ENCODE results near the gene TCEANC2. TPM values are rescaled to one million over a fixed set of nuclear protein-coding genes. Genes with fewer than 3 reads are reported as not detected.
"Not testable (repeated sequence)": the region's sequence is repeated elsewhere in the genome, so short reads cannot be mapped to it uniquely, and the experiment has no call there.

The TCEANC2 gene
- polyA plus RNA-seq, 4 donors: 8.2 to 9.6 (median 8.6) TPM

DNA sequence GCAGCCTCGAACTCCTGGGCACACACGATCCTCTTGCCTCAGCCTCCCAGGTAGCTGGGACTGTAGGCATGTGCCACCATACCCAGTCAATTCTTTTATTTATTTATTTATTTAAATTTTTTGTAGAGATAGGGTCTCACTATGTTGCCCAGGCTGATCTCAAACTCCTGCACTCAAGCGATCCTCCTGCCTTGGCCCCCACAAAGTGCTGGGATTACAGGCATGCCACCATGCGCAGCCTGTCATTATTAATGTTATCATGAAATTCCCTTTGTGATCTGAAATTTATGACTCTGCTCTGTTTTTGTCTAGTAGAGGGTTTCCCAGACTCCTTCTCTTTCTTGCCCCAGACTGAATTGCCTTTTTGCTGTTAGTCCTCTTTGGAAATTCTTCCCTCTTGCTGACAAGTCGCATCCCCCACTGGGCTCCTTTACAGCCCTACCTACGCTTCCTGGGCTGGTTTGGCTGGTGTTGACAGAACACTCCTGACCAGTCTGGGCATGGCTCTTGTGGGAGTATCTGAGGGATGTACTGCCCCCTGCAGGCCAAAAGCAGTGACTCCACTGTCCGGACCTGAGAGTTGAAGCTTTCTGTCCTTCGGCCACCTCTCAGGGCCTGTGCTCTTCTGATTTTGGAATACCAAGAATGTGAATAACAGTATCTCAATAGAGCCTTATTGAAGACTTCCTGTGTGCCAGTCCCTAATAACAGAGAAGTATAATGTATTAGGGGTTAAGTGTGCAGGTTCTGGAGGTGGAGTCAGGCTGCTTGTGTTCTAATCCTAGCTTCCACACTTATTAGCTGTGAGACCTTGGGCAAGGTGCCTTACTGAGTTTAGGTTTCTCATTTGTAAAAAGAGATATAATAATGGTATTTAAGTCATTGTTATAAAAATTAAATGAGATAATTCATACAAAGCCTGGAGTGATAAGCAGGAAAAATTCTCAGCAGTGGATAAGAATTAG, 28.2 kb downstream of the TCEANC2 start:
- no peak for DNase-seq (ENCODE audit: low read depth in 4 of 4, low spot score in 2 of 4)

DNA sequence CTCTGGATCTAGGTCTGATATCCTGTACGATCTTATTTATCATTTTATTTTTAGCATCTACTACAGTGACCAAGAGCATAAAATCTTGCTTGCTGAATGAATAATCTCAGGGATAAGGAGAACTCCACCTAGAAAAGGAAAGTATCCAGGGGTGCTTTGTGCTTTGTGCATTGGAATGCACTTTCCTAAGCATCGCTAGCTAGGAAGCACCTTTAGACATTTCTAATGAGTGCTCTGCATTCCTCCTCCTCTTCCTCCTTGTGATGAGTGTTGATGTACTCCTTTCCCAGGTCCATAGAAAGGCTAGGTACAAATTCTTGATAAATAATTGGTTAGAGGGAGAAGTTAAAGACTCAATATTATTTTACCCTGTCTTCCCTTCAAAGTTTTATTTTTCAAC, 31.4 kb downstream of the TCEANC2 start:
- DNase-seq (ENCODE audit: low read depth in 4 of 4, low spot score in 2 of 4): no peak

DNA sequence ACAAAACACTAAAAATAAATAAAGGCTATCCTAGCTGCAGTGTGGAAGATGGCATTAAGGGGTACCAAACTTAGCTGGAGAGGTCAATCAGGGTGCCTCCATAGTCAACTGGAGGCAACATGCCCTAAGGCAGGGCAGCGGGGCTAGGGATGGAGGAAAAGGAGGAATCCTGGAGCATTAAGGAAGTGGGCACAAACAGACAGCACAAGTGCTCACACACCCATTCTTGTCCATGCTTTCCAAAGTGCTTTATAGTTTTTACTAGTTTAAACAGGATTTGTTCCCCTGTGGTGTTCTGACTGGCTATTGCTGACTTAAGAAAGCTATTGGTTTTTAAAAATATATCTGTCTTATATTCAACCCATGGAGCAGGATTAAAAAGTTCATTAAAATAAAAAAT, 33.3 kb downstream of the TCEANC2 start:
- no peak for DNase-seq (ENCODE audit: low read depth in 4 of 4, low spot score in 2 of 4)

DNA sequence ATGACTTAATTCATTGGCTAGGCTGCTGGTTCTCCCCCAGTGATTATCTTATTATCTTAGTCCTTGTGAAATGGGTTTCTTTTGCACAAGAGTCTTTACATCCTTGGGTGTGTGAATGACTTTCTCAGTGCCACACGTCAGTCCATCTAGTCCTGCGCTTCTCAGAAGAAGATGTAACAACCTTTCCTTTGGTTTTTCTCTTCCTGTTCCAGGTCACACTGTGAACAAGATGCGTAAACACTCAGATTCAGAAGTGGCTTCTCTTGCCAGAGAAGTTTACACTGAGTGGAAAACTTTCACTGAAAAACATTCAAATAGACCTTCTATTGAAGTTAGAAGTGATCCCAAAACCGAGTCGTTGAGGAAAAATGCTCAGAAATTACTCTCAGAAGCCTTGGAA, 35.0 kb downstream of the TCEANC2 start:
- no peak for DNase-seq (ENCODE audit: low read depth in 4 of 4, low spot score in 2 of 4)

DNA sequence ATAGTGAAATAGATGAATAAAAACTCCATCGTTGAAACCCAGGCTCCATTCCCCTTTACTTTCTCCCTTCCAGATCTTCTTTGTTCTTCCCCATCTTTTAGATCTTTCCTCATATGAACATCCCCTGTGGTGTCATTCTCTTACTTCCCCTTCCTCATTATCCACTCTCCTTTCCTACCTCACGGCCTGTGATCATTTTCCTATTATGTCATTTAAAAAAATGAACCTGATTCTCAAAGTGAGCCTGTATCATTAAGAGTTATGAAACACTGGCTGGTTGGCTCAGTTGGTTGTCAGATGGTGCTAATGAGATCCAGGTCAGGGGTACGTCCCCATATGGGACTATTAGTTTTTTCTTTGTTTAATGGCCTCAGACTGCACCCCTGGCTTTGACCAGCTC, 38.3 kb downstream of the TCEANC2 start:
- DNase-seq (ENCODE audit: low read depth in 4 of 4, low spot score in 2 of 4): no peak

DNA sequence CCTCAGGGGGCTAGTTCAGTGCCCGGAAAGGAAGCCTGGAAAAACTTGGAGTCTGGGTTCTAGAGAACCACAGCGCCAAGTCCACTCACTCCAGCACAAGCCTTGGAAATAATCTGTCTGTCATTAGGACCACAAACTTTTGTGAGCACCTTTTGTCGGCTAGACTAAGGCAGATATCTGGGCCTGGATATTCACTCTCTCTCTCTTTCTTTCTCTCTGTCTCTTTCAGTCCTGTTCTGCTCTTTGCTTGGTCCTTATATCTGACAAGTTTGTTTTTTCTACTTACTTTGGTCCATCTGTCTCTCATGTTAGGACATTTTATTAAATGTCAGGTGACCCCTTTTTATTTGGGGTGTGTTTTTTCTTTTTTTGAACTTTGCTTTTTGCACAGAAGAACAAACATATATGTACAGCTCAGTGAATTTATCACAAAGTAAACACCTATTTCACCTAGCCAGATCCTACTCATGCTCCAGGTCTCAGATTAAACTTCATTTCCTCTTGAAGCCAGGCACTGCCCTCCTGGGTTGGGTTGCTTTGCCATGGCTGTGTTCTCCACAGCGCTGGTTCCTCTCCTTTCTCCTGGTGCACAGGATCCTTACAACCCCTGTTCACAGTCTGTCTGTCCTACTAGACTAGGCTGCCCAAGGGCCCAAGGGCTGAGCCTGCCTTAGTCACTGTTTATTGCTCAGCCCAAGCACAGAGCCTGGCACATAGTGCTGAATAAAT, 40.8 kb downstream of the TCEANC2 start:
- no peak for DNase-seq (ENCODE audit: low read depth in 4 of 4, low spot score in 2 of 4)

DNA sequence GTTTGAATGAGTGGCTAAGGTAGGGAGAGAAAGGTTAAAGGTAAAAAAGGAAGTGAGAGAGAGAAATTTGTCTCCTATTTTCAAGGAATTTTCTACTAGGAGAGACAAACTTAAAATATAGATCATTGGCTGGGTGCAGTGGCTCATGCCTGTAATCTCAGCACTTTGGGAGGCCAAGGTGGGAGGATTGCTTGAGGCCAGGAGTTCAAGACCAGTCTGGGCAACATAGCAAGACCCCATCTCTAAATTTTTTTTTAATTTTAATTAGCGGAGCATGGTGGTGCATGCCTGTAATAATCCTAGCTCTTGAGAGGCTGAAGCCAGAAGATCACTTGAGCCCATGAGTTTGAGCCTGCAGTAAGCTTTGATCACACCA, 41.3 kb downstream of the TCEANC2 start:
- not testable (repeated sequence) for DNase-seq (ENCODE audit: low read depth in 4 of 4, low spot score in 2 of 4)

DNA sequence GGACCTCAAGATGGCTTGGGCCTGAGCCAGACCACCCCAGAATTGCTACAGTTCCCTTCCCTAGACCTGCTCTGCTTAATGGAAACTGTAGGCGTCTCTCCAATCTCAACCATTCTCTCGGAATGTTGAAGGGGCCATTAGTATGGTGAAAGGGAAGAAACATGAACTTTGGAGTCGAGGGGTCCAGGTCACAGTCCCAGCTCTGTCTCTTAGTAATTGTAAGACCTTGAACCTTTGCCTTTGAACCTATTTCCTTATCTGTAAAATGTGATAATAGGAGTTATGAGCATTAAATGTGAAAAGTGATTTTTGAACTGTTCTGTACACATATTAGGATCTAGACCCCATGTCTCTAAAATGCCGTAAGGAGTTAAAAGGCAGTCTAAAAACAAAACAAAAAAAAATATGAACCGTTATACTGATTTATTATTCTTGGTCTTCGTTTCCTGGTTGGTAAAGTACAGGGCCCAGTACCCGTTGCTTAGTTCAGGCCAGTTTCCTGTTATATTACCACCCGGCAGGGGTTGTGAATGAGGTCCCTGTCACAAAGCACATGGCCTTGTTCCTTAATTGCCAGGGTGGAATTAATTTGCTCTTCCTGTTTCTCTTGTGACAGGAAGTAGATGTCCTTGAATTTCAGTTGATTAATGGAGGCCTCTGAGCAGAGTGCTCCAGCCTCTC, 42.3 kb downstream of the TCEANC2 start:
- DNase-seq (ENCODE audit: low read depth in 4 of 4, low spot score in 2 of 4): peak in 1 of 4 donors; percentile 49

DNA sequence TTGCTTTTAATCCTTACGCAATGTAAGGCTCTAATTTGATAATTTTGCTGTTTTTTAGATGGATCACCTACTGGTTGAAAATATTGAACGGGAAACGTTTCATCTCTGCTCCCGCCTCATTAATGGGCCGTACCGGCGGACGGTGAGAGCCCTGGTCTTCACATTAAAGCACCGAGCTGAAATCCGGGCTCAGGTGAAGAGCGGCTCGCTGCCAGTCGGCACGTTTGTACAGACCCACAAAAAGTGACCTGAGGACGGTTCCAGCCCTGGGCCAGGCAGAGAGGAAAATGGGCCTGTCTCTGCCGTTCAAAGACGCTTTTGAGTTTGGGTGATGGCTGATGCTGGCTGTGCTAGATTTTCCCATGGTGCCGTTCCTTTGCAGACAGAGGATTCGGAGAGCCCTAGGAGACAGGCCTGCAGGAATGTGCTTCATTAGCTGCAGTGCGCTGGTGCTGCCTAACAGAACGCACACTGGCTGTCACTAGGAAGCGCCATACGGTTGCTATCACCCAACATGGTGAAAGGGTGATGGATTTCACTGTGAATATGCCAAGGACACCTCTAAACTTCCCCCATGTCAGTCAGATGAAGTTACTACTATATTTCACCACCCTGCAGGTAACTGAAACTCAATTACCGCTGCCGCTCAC, 42.9 kb downstream of the TCEANC2 start:
- DNase-seq (ENCODE audit: low read depth in 4 of 4, low spot score in 2 of 4): peak in 1 of 4 donors; percentile 8

DNA sequence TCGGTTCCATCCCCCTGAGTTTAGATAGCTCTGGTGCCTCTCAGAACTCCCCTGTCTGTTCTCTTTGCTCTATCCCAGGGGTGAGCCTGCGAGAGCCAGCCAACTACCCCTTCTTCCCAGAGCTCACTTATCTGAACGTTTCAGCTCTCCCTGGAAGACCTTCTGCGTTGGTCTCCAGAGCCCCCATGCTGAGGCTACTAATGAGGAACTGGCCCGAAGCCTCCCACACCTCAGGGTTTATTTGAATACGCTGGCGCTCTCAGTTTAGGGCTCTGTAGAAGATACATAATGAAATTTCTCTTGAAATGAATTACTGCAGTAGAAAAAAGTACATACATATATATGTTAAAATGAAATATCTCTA, 43.5 kb downstream of the TCEANC2 start:
- no peak for DNase-seq (ENCODE audit: low read depth in 4 of 4, low spot score in 2 of 4)

DNA sequence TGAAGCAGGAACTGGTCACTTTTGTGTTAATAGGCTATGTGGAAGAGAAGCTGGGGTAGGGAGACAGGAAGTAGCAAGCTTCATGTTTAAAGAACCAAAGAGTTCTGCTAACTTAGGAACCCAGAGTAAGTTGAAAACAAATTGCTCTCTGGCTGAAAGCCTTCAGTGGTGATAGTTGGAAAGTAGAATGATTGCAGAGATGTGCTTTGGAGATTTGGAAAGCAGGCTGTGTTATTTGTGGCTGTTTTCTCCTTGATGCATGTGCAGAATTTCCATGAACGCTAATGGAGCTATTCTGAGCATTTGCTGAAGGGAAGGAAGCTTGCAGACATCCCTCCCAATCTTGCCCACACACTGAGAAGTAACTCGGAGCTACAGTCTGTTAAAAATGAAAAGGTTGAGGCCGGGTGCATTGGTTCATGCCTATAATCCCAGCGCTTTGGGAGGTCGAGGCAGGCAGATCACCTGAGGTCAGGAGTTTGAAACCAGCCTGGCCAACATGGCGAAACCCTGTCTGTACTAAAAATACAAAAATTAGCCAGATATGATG, 45.7 kb downstream of the TCEANC2 start:
- no peak for DNase-seq (ENCODE audit: low read depth in 4 of 4, low spot score in 2 of 4)

DNA sequence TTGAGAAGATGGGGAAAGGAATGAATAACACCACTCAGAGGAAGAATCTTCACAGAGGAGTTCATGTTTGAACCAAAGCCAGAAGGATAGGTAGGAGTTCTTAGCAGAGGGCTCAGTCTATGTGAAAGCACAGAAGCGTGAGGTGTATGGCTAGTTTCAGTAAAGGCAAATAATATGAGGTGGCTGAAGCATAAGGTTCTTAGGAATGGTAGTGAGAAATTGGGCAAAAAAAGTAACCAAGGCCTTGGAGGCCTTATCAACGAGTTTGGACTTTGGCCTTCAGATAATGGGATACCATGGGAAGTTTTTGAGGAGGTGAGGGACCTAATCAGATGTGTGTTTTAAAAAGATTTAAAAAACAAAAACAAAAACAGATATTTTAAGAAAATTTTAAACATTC, 47.1 kb downstream of the TCEANC2 start:
- no peak for DNase-seq (ENCODE audit: low read depth in 4 of 4, low spot score in 2 of 4)

DNA sequence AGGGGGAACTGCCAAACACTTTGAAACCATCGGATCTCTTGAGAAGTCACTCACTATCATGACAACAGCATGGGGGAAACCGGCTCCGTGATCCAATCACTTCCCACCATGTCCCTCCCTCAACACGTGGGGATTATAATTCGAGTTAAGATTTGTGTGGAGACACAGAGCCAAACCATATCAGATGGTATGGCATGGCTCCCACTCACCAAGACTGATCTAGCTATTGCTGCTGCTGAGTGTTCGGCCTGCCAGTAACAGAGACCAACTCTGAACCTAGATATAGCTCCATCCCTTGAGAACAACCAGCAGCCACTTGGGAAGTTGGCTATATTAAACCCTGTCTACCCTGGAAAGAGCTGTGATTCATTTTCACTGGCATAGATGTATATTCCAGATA, 50.0 kb downstream of the TCEANC2 start:
- no peak for DNase-seq (ENCODE audit: low read depth in 4 of 4, low spot score in 2 of 4)

DNA sequence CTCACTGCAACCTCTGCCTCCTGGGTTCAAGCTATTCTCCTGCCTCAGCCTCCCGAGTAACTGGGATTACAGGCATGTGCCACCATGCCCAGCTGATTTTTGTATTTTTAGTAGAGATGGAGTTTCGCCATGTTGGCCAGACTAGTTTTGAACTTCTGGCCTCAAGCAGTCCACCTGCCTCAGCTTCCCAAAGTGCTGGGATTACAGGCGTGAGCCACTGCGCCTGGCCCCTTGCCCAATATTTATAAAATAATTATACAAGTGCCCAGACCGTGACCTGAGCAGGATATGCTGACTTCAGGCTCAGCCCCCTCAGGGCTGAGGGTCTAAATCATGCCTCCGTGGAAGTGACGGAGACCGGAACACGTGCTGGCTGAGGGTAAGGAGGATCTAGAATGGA, 51.2 kb downstream of the TCEANC2 start:
- DNase-seq (ENCODE audit: low read depth in 4 of 4, low spot score in 2 of 4): not testable (repeated sequence)

DNA sequence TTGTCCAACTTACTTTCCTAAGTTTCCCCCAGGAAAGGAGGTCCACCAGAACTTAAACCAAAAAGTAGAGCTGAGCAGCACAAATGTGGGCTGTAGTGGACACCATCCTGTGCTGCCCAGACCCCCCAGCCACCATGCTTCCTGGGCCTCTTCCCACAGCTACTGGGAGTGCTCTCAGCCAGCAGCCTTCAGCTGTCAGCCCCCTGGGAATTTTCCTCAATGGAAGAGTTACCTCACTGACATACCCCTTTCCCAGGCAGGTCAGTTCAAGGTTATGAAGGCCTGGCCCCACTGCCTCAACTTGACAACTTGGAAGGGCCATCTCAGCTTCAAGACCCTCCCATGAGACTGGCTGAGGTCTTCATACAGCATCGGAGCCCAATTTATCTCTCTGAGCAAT, 51.7 kb downstream of the TCEANC2 start:
- DNase-seq (ENCODE audit: low read depth in 4 of 4, low spot score in 2 of 4): no peak

DNA sequence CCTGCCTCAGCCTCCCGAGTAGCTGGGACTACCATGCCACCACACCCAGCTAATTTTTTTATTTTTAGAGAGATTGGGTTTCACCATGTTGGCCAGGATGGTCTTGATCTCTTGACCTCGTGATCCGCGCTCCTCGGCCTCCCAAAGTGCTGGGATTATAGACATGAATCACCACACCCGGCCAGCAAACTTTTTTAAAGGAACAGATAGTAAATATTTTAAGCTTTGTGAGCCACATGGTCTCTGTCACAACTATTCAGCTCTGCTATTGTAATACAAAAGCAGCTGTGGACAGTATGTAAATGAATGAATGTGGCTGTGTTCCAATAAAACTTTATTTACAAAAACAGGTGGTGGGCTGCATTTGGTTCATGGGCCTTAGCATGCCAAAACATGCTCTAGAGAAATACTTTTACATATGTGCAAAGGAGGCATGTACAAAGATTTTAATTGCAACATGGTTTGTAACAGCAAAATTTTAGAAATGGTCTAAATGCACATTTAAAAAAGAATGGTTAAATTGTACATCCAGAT, 52.4 kb downstream of the TCEANC2 start:
- DNase-seq (ENCODE audit: low read depth in 4 of 4, low spot score in 2 of 4): no peak

DNA sequence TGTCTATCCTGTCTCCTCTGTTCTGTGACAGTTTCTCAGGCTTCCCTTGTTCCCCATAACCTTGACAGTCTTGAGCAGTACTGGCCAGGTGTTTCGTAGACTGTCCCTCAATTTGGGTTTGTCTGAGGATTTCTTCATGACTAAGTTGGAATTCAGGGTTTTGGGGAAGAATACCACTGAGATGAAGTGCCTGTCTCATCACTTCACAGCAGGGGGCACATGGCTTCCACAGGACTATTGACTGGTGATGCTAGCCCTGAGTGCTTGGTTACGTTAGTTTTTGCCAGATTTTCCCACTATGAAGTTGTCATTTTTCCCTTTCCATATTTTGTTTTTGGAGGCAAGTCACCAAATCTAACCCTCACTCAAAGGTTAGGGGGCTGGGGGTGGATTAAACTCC, 53.7 kb downstream of the TCEANC2 start:
- DNase-seq (ENCODE audit: low read depth in 4 of 4, low spot score in 2 of 4): no peak

DNA sequence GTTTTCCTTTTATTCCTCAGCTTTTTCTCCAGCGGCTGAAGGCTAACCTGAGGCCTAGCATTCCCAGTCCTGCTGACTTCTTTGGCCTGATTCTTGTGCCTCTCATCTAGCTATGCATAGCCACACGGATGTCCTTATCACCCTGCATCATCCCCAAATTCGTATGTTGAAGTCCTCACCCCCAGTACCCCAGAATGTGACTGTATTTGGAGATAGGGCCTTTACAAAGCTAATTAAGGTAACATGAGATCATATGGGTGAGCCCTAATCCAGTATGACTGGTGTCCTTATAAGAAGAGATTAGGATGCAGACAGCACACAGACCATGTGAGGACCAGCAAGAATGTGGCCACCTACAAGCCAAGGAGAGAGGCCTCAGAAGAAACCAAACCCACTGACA, 54.7 kb downstream of the TCEANC2 start:
- DNase-seq (ENCODE audit: low read depth in 4 of 4, low spot score in 2 of 4): no peak

DNA sequence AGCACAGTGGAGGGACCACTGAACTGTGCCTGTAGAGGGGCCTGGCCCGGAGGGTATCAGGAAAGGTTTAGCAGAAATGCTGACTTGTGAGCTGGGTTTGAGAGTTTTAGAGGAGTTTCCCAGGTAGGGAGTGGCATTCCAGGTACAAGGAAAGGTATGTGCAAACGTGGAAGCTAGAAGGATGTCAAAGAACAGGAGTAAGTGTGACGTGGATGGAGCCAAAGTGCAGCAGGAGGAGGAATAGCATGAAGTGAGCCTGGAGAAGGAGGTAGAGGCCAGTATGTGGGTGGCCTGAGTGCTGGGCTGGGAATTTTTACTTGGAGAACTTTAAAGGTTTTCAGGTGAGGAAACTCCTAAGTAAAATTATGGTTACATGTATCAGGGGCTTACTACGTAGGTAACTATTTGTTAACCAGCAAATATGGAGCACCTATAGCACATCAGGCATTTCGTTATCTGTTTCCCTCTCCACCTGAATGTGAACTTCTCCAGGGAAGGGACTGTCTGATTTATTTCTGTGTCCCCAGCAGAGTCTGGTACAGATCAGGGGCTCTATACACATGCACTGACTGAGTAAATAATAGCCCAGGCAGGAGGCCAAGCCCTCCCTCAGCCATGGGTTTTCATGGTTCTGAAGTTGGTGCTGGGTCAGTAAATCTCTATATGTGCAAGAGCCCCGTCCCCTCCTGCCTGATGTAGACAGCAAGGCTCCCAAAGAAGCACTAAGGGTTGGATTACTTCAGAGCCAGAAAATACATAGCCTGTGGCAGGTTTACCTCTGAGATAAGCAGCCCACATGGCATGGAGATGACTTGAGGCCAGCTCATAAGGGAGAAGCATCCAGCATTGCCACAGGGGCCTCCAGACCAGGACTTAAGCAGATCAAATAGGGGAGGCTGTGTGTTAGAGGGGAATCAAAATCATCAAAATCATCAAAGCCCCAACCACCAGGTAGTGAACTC, 56.0 kb downstream of the TCEANC2 start:
- no peak for DNase-seq (ENCODE audit: low read depth in 4 of 4, low spot score in 2 of 4)

All from left renal cortex interstitium (tissue), 4 donors.